GM10248 (cell line): ENCODE data around the gene ANKRD60.

Experiments used
- CTCF ChIA-PET: fragments of 300-600 bp; sonication (Branson Sonifier 250); formaldehyde crosslinking; extraction: SDS; loops from one replicate; lab custom pipeline; 2021; ENCODE audit warnings: antibody characterized with exemption; lab: Yijun Ruan, JAX
- POLR2A ChIA-PET: fragments of 350-650 bp; sonication (Branson Sonifier 250); formaldehyde crosslinking; extraction: SDS; loops from one replicate; lab custom pipeline; 2020; ENCODE audit warnings: antibody characterized with exemption; lab: Yijun Ruan, JAX
- DNase-seq: peaks from one replicate; pipeline ENCODE4 v3.0.0; 2012; ENCODE audit errors: extremely low spot score
- TF ChIP-seq, protein P1 (sequence below): IDR thresholded peaks from 2 replicates; pipeline ENCODE4 v1.5.1; 2012; ENCODE audit warnings: mild to moderate bottlenecking, low read depth; ENCODE audit errors: extremely low read depth, missing control alignments, control extremely low read depth

ANKRD60 gene

DNA sequence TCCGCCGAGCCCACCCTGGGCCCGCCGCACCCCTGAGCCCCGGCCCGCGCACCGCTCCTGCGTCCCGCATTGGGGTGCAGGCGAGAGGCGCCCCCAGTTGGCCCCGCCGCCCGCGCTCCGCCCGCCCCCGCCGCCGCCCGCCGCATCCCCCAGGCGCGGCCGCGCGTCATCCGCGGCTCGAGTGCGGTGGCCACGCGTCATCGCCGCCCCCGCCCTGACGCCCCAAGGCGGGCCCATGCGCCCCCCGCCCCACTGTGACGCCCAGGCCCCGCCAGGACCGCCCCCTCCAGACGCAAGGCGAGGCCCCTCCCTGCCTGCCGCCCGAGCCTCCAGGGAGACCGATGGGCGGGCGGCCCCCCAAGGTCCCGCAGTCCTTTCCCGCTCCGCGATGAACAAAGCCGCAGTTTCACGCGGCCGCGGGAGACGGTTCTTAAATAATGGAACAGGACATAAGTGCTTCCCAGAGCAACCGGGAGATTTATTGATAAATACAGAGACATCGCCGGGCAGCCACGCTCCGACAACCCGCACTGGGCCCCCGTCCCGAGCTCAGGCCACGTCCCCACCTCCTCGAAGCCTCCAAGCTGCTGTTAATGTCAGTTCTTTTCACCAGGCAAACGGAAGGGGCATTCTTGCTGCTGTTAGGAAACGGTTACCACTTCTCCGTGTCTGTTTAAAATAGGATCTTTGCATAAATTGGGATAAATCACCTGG lies at the start of gene ANKRD60:
TSS of gene ANKRD60 (minus strand) at position 170 of the 714 bp plus-strand sequence. CDS start at position 170, 0 bp downstream.
- DNase-seq: peak; percentile 44
- ChIA-PET POLR2A (no interaction called here), CTCF (no interaction called here)
- TF ChIP-seq, protein P1, sequence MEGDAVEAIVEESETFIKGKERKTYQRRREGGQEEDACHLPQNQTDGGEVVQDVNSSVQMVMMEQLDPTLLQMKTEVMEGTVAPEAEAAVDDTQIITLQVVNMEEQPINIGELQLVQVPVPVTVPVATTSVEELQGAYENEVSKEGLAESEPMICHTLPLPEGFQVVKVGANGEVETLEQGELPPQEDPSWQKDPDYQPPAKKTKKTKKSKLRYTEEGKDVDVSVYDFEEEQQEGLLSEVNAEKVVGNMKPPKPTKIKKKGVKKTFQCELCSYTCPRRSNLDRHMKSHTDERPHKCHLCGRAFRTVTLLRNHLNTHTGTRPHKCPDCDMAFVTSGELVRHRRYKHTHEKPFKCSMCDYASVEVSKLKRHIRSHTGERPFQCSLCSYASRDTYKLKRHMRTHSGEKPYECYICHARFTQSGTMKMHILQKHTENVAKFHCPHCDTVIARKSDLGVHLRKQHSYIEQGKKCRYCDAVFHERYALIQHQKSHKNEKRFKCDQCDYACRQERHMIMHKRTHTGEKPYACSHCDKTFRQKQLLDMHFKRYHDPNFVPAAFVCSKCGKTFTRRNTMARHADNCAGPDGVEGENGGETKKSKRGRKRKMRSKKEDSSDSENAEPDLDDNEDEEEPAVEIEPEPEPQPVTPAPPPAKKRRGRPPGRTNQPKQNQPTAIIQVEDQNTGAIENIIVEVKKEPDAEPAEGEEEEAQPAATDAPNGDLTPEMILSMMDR: no peak

DNA sequence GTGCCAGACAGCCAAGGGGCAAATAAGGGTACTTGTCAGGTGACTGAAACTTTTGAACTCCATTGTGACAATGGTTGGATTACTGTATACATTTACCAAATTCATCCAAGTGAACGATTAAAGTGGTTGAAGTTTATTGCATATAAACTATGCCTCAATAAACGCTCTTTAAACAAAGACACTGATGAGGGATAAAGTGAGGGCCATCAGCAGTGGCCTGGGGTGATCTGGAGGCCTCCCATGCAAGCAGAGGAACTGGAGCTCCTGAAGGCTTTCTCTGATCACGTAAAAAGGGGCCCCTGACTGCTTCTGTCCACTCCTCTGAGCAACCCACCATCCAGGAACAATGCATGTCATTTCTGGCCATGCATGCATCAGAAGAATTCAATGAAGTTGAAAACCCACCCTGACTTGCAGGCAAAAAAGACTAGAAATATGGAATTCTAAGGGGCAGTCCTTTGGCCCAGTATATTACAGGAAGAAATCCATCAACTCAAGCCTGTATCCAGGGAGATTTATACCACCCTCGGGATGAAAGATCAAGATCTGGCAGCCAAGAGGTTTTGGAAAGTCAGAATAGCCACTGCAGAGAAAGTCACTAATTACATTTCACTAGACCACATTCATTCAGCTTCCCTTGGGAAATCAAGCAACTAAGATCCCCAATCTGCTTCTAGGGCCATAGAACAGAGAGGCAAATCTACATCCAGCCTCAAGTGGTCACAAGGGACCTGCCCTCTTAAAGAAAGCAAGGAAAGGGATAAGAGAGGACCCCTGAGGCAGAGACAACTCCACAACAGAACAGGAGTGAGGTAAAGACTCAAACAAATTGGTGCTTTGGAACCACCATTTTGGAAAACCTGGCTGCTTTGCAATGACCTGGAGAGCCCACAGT lies 49.4 kb upstream of the ANKRD60 start:
- ChIA-PET POLR2A (no interaction called here), CTCF (interaction anchor here (1.1 to 1.7 kb wide), 3 partner anchors 8 to 17 kb away, joined by 3 to 5 read pairs (median 5); no protein-coding TSS in a partner anchor)
- no peak for DNase-seq
- TF ChIP-seq, protein P1: no peak

DNA sequence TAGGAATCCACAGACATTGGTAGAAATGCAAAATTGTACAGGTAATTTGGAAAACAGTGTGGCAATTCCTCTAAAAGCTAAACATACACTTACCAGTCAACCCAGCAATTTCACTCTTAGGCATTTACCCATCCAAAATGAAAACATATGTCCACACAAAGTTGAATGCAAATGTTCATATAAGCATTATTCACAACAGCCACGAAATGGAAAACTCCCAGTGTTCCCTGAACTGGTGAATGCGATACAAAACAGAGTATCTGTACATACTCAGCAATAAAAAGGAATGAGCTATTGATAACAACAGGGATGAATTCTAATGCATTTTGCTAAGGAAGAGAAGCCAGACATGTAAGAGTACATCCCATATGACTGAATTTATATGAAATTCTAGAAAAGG lies 48.7 kb upstream of the ANKRD60 start:
- DNase-seq: no peak
- ChIA-PET CTCF (interaction anchor here (1.2 kb wide), 1 partner anchor 16 kb away, joined by 3 read pairs; no protein-coding TSS in a partner anchor), POLR2A (no interaction called here)
- TF ChIP-seq, protein P1: no peak

- CTCF ChIA-PET: no interaction called here
- no peak for DNase-seq
- POLR2A ChIA-PET: no interaction called here
- TF ChIP-seq, protein P1: no peak
These were observed 45.9 kb upstream of the ANKRD60 start for GRCh38 chr20:58274384-58274783.

GRCh38 chr20:58271606-58272351 lies 43.3 kb upstream of the ANKRD60 start:
- CTCF ChIA-PET: interaction anchor here (1.1 to 1.2 kb wide), 2 partner anchors 29 to 176 kb away, joined by 3 to 4 read pairs; no protein-coding TSS in a partner anchor
- TF ChIP-seq, protein P1: no peak
- DNase-seq: peak; percentile 24
- POLR2A ChIA-PET: no interaction called here
